ENCODE results near the gene C1QTNF3.
"Not testable (repeated sequence)": the region's sequence is repeated elsewhere in the genome, so short reads cannot be mapped to it uniquely, and the experiment has no call there.

Gene C1QTNF3

DNA sequence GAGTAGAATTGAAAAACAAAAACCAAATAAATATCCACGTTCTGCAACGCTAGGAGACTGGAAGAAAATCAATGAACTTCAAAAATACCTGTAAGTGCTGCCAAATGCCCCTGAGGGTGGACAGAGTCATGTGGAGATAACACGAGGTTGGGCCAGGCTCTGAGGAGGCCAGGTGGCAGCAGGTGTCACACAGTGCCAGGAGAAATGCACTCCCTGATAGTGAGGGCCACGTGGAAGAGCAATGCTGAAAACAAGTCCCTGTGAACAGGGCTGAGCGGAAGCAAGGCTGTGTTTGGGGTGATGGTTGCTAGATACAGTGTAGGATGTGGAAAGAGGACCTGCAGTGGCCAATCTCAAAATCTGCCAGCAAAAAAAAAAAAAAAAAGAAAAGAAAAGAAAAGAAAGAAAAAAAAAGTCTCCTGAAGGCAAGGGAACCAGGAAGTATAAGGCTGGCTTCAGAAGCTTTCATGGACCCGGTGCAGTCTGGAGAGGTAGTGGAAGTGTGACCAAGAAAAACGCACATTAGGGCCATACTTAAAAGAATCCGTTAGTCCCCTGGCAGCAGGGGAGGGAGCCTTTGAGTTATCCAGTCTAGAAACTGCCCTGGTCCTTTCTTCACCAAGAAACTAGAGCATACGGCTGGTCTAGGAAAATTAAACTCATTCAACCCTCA, 16.8 kb downstream of the C1QTNF3 start:
- no peak for DNase-seq (ENCODE audit: low read depth in 2 of 3, low spot score in 1 of 3)

DNA sequence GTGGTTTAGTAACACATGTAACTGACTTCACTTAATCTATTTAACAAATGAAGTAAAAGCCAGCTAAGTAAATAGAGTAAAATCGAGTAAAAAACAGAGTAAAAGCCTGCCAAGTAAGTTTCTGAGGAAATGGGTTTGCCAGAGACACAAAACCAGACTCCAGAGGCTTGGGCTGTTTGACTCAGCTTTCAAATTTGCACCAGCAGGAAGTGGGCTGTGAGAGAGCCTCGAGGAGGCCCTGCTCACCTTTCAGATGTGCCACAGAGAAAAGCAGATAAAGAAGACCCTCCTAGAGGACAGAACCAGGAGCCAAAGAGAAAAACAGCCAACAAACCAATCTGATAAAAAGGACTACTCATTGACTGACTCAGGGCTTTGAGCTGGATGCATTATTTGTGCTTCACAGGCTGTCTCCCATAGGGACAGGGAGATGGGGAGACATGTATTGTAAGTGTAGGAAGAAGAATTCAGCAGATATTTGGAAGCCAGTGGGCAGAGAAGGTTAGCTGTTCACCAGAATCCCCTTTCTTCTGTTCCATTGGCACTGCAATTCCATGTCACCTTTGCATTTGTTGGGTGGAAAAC, 20.8 kb downstream of the C1QTNF3 start:
- peak; percentile 34 to 38 (median 36) for DNase-seq (ENCODE audit: low read depth in 2 of 3, low spot score in 1 of 3)

DNA sequence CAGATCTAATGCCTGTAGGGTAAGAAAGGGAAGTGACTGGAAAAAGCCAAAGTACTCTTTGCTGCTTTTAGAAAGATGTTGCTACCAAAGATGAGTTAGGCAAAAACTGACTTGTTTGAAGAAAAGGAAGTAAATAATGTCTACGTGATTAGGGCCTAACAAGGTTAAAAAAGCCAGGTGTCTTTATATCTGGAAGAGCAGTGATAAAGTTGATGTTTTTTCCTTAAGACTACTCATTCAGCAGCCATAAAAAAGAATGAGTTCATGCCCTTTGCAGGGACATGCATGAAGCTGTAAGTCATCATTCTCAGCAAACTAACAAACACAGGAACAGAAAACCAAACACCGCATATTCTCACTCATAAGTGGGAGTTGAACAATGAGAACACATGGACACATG, 21.7 kb downstream of the C1QTNF3 start:
- DNase-seq (ENCODE audit: low read depth in 2 of 3, low spot score in 1 of 3), result no peak

DNA sequence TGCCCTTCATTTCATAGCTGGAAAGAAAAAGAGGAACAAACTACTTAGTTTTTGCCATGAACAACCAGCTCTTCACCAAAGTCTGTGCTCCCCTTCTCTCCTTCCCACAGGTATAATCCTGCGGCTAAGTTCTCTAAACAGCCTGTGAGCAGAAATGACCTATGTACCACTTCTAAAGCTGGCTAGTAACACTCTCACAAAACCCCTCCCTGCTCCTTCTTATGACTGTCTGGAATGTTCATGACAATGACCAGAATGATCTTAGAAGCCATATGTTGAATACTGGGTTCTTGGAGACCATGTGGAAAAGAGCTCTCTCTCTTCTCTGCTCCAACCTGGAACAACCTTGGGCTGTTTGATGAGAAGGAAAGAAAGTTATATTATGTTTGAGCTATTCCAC, 22.3 kb downstream of the C1QTNF3 start:
- DNase-seq (ENCODE audit: low read depth in 2 of 3, low spot score in 1 of 3), result no peak

DNA sequence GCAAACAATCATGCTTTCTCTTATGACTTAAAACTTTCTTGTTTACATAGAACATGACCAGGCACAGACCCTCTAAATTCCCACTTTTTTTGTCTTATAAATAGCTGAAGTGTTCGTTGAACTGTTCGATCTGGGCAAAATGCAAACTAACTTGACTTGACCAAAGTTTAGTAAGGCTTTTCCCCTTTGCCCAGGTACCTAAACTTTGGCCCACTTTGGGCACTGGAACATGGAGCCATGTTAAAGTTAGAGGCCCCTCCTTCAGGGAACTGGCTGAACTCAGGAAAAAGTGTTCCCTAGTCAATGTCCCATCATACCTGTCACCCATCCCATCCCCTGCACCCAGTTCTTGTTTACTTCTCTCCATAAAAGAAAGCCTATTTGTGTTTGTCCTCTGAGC, 25.8 kb downstream of the C1QTNF3 start:
- DNase-seq (ENCODE audit: low read depth in 2 of 3, low spot score in 1 of 3), result no peak

DNA sequence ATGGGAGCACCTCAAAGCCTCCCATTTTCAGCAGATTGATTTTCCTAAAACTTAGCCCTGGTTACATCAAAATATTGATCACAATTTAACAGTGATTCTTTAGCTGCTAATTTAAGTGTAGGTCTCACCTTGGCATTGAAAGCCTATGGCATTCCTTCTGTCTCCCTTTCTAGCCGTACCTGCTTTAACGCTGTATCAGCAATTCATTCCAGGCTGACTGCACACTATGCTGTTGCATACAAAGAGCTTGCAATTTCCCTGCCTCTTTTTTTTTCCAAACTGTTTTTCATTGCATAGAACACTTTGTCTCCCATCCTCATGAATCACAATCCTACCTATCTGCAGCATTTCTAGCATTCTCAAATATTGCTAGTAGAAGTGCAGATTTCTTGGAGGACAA, 26.3 kb downstream of the C1QTNF3 start:
- DNase-seq (ENCODE audit: low read depth in 2 of 3, low spot score in 1 of 3), result no peak

DNA sequence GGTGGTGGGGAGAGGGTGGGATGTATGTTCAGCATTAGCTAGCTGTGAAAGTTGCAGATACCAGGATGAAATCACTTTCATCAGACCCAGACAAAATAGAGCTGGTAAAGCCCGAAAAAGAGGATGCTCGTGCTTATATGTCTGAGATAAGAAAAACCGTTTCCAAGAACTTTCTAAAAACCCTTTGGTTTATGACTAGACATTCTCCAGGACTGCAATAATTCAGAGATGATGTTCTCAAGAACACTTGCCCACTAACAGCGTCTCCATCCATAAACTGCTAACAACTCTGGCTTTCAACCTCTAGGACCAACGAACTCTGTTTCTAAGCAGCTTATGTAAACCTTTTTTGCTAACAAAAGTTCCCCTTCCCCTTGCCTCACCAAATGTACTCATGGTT, 26.8 kb downstream of the C1QTNF3 start:
- no peak for DNase-seq (ENCODE audit: low read depth in 2 of 3, low spot score in 1 of 3)

DNA sequence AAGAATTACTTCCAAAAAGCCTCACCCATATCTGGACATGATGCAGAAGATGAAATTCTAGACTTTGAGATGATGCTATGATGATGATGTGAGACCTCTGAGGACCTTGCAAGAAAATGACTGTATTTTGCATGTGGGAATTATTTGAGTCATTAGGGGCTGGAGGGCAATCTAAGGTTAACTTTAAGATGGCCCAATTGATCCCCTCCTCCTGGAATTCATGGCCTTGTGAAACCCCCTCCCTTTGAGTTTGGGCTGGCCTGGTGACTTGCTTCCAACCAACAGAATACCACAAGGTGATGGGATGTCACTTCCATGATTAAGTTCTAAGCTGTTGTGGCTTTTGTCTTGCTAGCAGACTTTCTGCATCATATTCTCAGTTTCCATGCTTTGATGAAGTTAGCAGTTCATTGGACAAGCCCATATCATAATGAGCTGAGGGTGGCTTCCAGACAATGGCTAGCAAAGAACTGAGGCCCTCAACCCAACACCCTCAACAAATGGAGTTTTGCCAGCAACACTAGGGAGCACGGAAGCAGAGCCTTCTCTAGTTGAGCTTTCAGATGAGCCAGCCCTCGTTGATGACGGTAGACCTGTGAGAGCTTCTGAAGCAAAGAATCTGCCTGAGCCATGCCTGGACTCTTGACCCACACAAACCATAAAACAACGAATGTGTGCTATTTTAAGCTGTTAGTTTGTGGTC, 27.7 kb downstream of the C1QTNF3 start:
- DNase-seq (ENCODE audit: low read depth in 2 of 3, low spot score in 1 of 3), result no peak

DNA sequence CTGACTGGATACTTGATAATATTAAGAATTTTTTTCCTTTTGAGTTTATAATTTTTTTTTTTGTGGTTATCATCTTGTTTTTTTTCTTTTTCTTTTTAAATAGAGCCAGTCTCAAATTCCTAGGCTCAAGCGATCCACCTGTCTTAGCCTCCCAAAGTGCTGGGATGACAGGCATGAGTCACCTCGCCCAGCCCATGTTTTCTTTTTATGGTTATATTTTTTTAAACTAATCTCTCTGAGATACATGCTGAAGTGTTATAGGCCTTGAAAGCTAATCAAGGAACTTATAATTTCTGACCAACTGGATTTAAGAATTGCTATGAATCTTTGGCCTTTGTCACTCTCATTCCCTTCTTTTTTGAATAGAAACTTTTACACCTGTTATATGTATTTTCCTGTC, 28.4 kb downstream of the C1QTNF3 start:
- no peak for DNase-seq (ENCODE audit: low read depth in 2 of 3, low spot score in 1 of 3)

DNA sequence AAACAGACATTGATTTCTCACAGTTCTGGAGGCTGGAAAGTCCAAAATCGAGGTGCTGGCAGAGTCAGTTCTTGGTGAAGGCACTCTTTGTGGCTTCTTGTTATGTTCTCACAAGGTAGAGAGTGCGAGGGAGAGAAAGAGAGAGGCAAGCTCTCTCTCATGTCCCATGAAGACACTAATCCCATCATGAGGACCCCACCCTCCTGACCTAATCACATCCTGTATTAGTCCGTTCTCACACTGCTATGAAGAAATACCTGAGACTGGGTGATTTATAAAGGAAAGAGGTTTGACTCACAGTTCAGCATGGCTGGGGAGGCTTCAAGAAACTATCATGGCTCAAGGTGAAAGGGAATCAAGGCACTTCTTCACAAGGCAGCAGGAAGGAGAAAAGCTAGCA, 29.5 kb downstream of the C1QTNF3 start:
- no peak for DNase-seq (ENCODE audit: low read depth in 2 of 3, low spot score in 1 of 3)

DNA sequence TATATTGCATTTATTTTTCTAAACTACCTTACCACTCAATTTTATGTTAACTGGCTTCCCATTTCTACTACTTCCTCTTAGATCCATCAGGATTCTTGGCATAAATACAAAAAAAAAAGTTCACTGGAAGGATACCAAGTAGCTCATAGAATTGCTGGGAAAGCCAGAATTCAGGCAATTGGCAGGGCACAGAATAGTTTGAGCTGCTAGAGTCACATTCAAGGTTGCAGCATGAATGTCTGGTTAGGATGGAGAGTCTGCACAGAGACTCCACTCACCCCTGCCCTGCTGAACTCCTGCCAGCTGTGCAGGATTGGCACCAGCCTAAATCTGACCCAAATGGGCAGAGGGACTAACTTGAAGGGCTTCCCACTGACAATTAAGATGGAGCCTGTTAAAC, 30.2 kb downstream of the C1QTNF3 start:
- DNase-seq (ENCODE audit: low read depth in 2 of 3, low spot score in 1 of 3), result no peak

DNA sequence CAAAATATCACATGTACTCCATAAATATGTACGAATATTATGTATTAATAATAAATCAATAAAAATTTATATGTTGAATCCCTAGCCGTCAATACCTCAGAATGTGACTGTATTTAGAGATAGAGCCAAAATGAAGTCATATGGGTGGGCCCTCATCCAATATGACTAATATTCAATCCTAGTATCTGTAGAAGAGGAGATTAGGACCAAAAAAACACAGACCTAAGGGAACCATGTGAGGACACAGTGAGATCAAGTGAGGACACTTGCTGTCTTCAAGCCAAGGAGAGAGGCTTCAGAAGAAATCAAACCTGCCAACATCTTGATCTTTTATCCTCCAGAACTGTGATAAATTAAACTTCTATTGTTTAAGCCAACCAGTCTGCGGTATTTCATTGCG, 31.5 kb downstream of the C1QTNF3 start:
- no peak for DNase-seq (ENCODE audit: low read depth in 2 of 3, low spot score in 1 of 3)

DNA sequence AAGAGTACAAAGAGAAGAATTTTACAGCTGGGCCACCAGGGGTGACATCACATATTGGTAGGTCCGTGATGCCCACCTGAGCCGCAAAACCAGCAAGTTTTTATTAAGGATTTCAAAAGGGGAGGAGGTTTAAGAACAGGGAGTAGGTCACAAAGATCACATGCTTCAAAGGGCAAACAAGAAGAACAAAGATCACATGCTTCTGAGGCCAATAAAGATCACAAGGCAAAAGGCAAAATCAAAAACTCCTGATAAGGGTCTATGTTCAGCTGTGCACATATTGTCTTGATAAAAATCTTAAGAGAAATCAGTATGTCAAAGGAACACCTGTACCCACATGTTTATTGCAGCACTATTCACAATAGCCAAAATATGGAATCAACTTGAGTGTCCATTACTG, 32.9 kb downstream of the C1QTNF3 start:
- DNase-seq (ENCODE audit: low read depth in 2 of 3, low spot score in 1 of 3), result not testable (repeated sequence)

DNA sequence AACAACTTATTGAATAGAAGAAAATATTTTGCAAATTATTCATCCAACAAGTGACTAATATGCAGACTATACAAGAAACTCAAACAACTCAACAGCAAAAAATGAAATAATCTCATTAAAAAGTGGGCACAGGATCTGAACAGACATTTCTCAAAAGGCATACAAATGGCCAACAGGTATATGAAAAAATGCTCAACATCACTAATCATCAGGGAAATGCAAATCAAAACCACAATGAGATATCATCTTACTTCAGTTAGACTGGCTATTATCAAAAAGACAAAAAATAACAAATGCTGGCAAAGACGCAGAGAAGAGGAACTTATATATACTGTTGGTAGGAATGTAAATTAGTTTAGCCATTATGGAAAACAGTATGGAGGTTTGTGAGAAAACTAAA, 33.4 kb downstream of the C1QTNF3 start:
- no peak for DNase-seq (ENCODE audit: low read depth in 2 of 3, low spot score in 1 of 3)

DNA sequence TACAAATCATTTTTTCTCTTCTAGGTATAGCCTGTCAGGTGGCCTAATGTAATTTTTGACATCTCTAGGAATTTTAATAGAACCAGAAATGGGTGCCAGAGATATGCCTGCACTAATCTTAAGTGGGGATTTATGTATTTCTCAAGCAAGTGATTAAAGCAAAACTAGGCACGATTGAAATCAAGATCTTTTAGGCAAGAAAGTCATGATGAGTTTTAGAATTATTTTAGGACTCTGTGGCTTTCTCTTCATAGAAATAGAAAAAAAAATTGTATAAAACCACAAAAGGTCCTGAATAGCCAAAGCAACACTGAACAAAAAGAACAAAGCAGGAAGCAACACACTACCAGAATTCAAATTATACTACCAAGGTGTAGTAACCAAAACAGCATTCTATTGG, 34.2 kb downstream of the C1QTNF3 start:
- DNase-seq (ENCODE audit: low read depth in 2 of 3, low spot score in 1 of 3), result no peak

DNA sequence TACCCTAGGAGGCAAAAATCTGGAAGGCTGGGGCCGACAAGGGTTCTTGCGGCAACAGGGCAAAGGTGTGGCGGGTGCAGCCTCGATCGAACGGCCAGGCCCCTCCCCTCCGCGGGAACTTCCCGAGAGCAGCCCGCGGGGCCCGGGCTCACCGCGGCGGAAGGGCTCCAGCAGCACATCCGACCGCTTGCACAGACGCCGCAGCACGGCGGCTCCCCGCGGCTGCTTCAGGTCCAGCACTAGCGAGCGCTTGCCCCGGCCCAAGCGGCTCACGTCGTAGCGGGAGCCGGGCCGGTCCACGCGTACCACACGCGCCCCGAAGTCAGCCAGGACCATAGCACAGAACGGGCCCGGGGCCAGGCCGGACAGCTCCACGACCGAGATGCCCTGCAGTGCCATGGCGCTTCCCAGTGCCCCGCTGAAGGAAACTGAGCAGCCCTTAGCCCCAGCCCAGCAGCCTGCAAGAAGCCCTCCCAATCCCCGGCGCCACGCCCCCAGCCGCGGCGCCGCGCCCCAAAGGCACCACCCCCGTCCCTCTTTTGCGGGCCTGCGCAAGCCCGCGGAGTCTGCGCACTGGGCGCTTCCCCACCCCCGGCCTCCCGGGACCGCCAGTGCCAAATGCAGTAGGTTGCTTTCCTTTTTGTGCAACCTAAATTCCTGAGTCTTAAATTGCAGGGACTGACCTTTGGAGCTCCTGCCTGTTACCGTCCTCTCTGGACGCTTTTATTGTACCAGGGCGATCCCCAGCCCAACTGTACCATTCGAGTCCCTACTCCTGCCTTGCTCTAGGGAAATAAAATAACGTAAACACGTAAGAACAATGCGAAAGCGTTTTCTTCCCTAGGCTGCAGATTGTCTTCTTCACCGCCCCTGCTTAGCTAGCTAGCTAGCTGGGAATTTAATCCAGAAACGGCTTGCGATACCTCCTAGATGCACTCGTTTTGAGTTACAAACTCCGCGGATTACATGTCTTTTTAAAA, 35.1 kb downstream of the C1QTNF3 start, which contains the start of gene AMACR:
Gene AMACR, minus strand, starts transcription at position 430 of the 980 bp plus-strand sequence. Its CDS starts 31 bp downstream, at position 399.
- DNase-seq (ENCODE audit: low read depth in 2 of 3, low spot score in 1 of 3), result peak; percentile 77 to 83 (median 80)

DNA sequence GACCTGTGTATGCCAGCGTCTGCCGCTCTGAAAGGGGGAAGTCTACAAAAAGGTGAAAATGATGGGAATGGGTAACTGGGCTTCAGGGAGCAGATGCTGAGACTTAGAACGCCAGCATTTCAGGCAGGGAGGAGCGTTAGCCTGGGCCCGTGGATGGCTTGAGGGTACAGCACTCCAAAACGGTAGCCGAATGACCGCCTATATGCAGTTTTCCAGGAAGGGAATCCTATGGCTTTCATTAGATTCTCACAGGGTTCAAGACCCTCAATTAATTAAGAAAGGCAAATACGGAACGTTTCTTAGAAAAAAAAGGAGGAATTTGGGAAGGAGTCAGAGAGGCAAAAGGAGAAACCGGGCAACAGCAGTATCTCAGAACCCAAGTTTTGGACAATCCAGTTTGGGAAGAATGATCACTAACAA, 35.8 kb downstream of the C1QTNF3 start:
- no peak for DNase-seq (ENCODE audit: low read depth in 2 of 3, low spot score in 1 of 3)

DNA sequence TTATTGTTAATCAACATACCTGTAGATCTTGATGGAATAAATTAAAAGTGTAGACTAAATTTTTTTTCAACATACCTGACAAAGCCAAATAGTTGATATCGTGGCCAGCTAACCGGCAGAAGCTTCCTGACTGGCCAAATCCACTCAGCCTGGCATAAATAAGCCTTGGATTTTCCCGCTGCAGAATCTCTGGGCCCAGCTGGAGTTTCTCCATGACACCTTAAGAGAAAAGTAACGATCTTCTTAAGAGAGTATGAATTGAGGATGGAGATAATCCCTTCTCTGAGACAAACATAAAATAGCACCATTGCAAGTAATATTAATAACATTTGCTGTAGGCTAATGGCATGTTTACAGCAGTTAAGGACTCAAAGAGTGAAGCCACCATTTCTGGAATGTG, 37.3 kb downstream of the C1QTNF3 start:
- DNase-seq (ENCODE audit: low read depth in 2 of 3, low spot score in 1 of 3), result no peak

DNA sequence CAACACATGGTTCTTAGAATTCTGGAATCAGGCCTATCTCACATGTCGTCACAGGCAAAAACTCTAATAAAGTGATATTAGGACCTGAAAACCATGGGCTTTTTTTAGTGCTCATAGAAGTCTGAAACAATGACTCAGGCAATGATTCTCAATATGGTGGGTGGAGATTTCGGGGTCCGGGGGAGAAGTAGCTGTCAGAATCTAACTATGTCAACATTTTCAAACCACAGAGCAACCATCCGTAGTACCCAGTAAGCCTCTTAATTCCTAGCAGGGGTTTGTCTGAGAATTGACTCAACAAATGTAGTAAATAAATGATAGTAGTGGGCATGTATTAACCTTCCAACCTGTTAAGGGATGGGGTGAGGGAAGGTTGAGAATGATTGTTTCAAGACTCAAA, 37.8 kb downstream of the C1QTNF3 start:
- DNase-seq (ENCODE audit: low read depth in 2 of 3, low spot score in 1 of 3), result no peak

DNA sequence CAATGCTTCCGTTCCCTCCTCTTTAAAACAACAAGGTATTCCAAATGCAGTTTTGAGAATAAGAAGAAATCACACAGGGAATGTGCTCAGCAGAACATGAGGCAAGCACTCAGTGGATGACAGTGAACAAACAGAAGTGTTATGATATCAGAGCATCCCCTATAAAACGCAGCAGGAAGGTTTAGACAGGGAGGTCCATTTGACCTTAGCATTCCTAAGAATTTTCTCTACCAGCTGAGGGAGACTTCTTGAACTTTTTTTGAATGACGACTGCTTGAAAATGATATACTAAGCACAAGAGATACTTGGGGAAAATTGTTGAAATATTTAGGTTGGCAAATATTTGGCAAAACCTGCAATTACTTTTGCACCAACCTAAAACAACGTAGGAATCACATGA, 39.1 kb downstream of the C1QTNF3 start:
- no peak for DNase-seq (ENCODE audit: low read depth in 2 of 3, low spot score in 1 of 3)

DNA sequence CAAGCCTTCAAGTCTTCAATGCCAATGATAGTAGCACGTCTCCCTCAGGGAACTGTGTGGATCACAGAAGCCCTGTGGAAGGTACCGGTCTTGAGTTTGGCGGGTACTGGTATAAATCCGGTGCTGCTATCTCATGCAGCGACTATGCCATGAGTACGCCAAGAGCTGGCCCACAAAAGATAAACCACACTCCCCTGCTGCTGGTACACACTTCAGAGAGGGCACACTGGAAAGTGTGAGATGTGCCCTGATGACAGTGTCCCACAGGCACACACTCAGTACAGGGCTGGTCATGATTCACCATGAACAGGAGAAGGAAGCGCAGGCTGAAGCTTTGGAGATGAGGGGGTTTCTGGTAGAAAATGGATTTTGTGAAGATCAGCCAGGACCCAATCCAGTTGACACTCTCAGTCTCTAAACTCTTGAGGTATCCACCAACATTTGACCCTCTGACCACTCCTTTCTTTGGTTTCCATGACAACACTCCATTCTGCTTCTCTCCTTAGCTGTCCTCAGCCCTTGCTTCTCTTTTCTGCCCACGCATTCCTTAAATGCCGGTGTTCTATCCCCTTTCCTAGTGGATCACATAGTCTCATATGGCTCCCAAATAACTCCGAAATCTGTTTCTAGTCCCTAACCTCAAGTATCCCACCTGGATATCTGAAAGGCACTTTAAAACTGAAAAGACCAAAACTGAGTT, 40.2 kb downstream of the C1QTNF3 start:
- no peak for DNase-seq (ENCODE audit: low read depth in 2 of 3, low spot score in 1 of 3)
